CD8-positive, alpha-beta memory T cell (primary cell): ENCODE data around the gene KCNMB2. TPM values are rescaled to one million over a fixed set of nuclear protein-coding genes. Genes with fewer than 3 reads are reported as not detected.

Experiments
- CTCF ChIA-PET: fragments of 350-600 bp; sonication (Branson Sonifier 250); formaldehyde crosslinking; loops from one replicate; lab custom pipeline; 2021; ENCODE audit warnings: antibody characterized with exemption; lab: Charles Lee
- POLR2A ChIA-PET: fragments of 350-600 bp; sonication (Branson Sonifier 250); formaldehyde crosslinking; loops from one replicate; lab custom pipeline; 2021; ENCODE audit warnings: antibody characterized with exemption; lab: Charles Lee
- DNase-seq, 5 donors: peaks; one replicate each; pipeline versions ENCODE4 v3.0.0 to v3.0.0-alpha.2; 2020 to 2022; ENCODE audit warnings: mixed read lengths in 1 of 5
- H3K27ac ChIP-seq: one replicate; pipeline ENCODE4 v1.7.0; 2013; ENCODE audit warnings: low read depth, mild to moderate bottlenecking, low read length, moderate library complexity
- H3K27me3 ChIP-seq: 2 replicates; pipeline ENCODE4 v1.7.0; 2013; ENCODE audit warnings: low read length, mild to moderate bottlenecking; ENCODE audit not compliant: insufficient read depth, poor library complexity, severe bottlenecking
- H3K36me3 ChIP-seq: 2 replicates; pipeline ENCODE4 v1.7.0; 2013; ENCODE audit warnings: mild to moderate bottlenecking, low read length, moderate library complexity; ENCODE audit not compliant: insufficient read depth
- H3K4me1 ChIP-seq: 2 replicates; pipeline ENCODE4 v1.7.0; 2013; ENCODE audit warnings: mild to moderate bottlenecking, low read length, moderate library complexity; ENCODE audit not compliant: insufficient read depth
- H3K4me3 ChIP-seq: 2 replicates; pipeline ENCODE4 v1.7.0; 2013; ENCODE audit warnings: mild to moderate bottlenecking, low read length
- H3K9me3 ChIP-seq: 2 replicates; pipeline ENCODE4 v1.7.0; 2013; ENCODE audit warnings: mild to moderate bottlenecking, low read length
- H3K27ac Mint-ChIP-seq, 8 donors: one replicate each; pipeline ENCODE4 v1.8.0; 2020 to 2021; ENCODE audit warnings: mixed read lengths in 8 of 8, mild to moderate bottlenecking in 6 of 8, inconsistent platforms in 3 of 8, moderate library complexity in 3 of 8
- H3K27me3 Mint-ChIP-seq, 2 donors: one replicate each; pipeline ENCODE4 v1.8.0; 2020 to 2021; ENCODE audit warnings: mixed read lengths in 2 of 2, mild to moderate bottlenecking in 1 of 2, moderate library complexity in 1 of 2
- H3K36me3 Mint-ChIP-seq, 3 donors: one replicate each; pipeline ENCODE4 v1.8.0; 2020 to 2021; ENCODE audit warnings: mixed read lengths in 3 of 3, inconsistent platforms in 1 of 3, mild to moderate bottlenecking in 1 of 3
- H3K4me1 Mint-ChIP-seq, 3 donors: one replicate each; pipeline ENCODE4 v1.8.0; 2020 to 2021; ENCODE audit warnings: mixed read lengths in 3 of 3, inconsistent platforms in 1 of 3, mild to moderate bottlenecking in 1 of 3
- H3K4me3 Mint-ChIP-seq, 7 donors: one replicate each; pipeline ENCODE4 v1.8.0; 2020 to 2021; ENCODE audit warnings: mixed read lengths in 7 of 7, mild to moderate bottlenecking in 6 of 7, moderate library complexity in 4 of 7, inconsistent platforms in 2 of 7
- H3K9me3 Mint-ChIP-seq, 5 donors: one replicate each; pipeline ENCODE4 v1.8.0; 2020 to 2022; ENCODE audit warnings: mixed read lengths in 5 of 5, mild to moderate bottlenecking in 3 of 5, moderate library complexity in 2 of 5, inconsistent platforms in 1 of 5
- polyA plus RNA-seq: library from polyadenylated mRNA; unstranded; fragments of 300-500 nt; fragmentation: Illumina TruSeq; gene quantifications from one replicate; pipeline ENCODE4 v1.2.3, GENCODE V29; 2021
- total RNA-seq, 2 experiments: library from RNA; stranded (reverse); gene quantifications; one replicate each; pipeline ENCODE4 v1.2.3, GENCODE V29; 2021

The KCNMB2 gene
- total and polyA plus RNA-seq, 3 experiments from 2014 or later, result not detected

GRCh38 chr3:178562947-178563232 is 26.7 kb downstream of the KCNMB2 start:
- Mint-ChIP-seq H3K27me3 (peaks cover 0 to 4% of the 10 kb centered on the region in 2 donors), H3K36me3 (no peaks in the 10 kb centered on the region), H3K27ac (no peak overlapping the region), H3K4me1 (no peaks in the 10 kb centered on the region), H3K9me3 (peaks cover 0 to 3% (median 0%) of the 10 kb centered on the region in 5 donors), H3K4me3 (no peak overlapping the region)
- DNase-seq, result no peak
- Histone ChIP-seq H3K9me3 (no peaks in the 10 kb centered on the region), H3K27me3 (no peaks in the 10 kb centered on the region), H3K36me3 (no peaks in the 10 kb centered on the region), H3K4me1 (no peaks in the 10 kb centered on the region), H3K27ac (no peak overlapping the region), H3K4me3 (no peak overlapping the region)
- ChIA-PET CTCF (no interaction called here), POLR2A (no interaction called here)

- Histone ChIP-seq H3K27me3 (no peaks in the 10 kb centered on the region), H3K9me3 (no peaks in the 10 kb centered on the region), H3K36me3 (no peaks in the 10 kb centered on the region), H3K4me3 (no peak overlapping the region), H3K27ac (no peak overlapping the region), H3K4me1 (no peaks in the 10 kb centered on the region)
- Mint-ChIP-seq H3K4me3 (no peak overlapping the region), H3K27me3 (peaks cover 0 to 9% of the 10 kb centered on the region in 2 donors), H3K27ac (no peak overlapping the region), H3K4me1 (no peaks in the 10 kb centered on the region), H3K36me3 (no peaks in the 10 kb centered on the region), H3K9me3 (no peaks in the 10 kb centered on the region)
- ChIA-PET CTCF (no interaction called here), POLR2A (no interaction called here)
- DNase-seq, result no peak
Observed at GRCh38 chr3:178567611-178568010, 31.4 kb downstream of the KCNMB2 start.

- no peaks in the 10 kb centered on the region for H3K36me3 ChIP-seq
- H3K27ac Mint-ChIP-seq, result no peak overlapping the region
- peaks cover 0 to 10% of the 10 kb centered on the region in 2 donors for H3K27me3 Mint-ChIP-seq
- no peak overlapping the region for H3K4me3 Mint-ChIP-seq
- H3K36me3 Mint-ChIP-seq, result no peaks in the 10 kb centered on the region
- no peaks in the 10 kb centered on the region for H3K27me3 ChIP-seq
- H3K9me3 Mint-ChIP-seq, result no peaks in the 10 kb centered on the region
- H3K4me3 ChIP-seq, result no peak overlapping the region
- H3K27ac ChIP-seq, result no peak overlapping the region
- H3K4me1 ChIP-seq, result no peaks in the 10 kb centered on the region
- no peaks in the 10 kb centered on the region for H3K9me3 ChIP-seq
- CTCF ChIA-PET, result no interaction called here
- H3K4me1 Mint-ChIP-seq, result no peaks in the 10 kb centered on the region
- POLR2A ChIA-PET, result no interaction called here
- no peak for DNase-seq
Observed at GRCh38 chr3:178568155-178568731, 32.0 kb downstream of the KCNMB2 start.

GRCh38 chr3:178568911-178569310 is 32.7 kb downstream of the KCNMB2 start:
- CTCF ChIA-PET, result no interaction called here
- H3K4me1 Mint-ChIP-seq, result no peaks in the 10 kb centered on the region

GRCh38 chr3:178569826-178570225 is 33.6 kb downstream of the KCNMB2 start:
- POLR2A ChIA-PET, result no interaction called here
- Mint-ChIP-seq H3K27ac (no peak overlapping the region), H3K36me3 (no peaks in the 10 kb centered on the region), H3K9me3 (no peaks in the 10 kb centered on the region), H3K27me3 (peaks cover 0 to 13% of the 10 kb centered on the region in 2 donors), H3K4me1 (no peaks in the 10 kb centered on the region), H3K4me3 (no peak overlapping the region)
- no peaks in the 10 kb centered on the region for H3K27me3 ChIP-seq
- H3K36me3 ChIP-seq, result no peaks in the 10 kb centered on the region
- no peak overlapping the region for H3K4me3 ChIP-seq
- CTCF ChIA-PET, result no interaction called here
- no peak overlapping the region for H3K27ac ChIP-seq
- H3K4me1 ChIP-seq, result no peaks in the 10 kb centered on the region
- H3K9me3 ChIP-seq, result no peaks in the 10 kb centered on the region
- DNase-seq, result no peak

More at GRCh38 chr3:178568911-178569310, 32.7 kb downstream of the KCNMB2 start:
- peaks cover 0 to 10% of the 10 kb centered on the region in 2 donors for H3K27me3 Mint-ChIP-seq
- Histone ChIP-seq H3K27ac (no peak overlapping the region), H3K4me3 (no peak overlapping the region), H3K4me1 (no peaks in the 10 kb centered on the region), H3K9me3 (no peaks in the 10 kb centered on the region), H3K36me3 (no peaks in the 10 kb centered on the region), H3K27me3 (no peaks in the 10 kb centered on the region)
- no peak overlapping the region for H3K4me3 Mint-ChIP-seq
- POLR2A ChIA-PET, result no interaction called here
- H3K27ac Mint-ChIP-seq, result no peak overlapping the region
- no peaks in the 10 kb centered on the region for H3K9me3 Mint-ChIP-seq
- no peaks in the 10 kb centered on the region for H3K36me3 Mint-ChIP-seq
- no peak for DNase-seq

GRCh38 chr3:178583963-178584575 is 47.8 kb downstream of the KCNMB2 start:
- Mint-ChIP-seq H3K27ac (no peak overlapping the region), H3K9me3 (peaks cover 0 to 8% (median 5%) of the 10 kb centered on the region in 5 donors), H3K27me3 (no peaks in the 10 kb centered on the region), H3K36me3 (no peaks in the 10 kb centered on the region), H3K4me1 (no peaks in the 10 kb centered on the region), H3K4me3 (no peak overlapping the region)
- CTCF ChIA-PET, result no interaction called here
- POLR2A ChIA-PET, result no interaction called here
- Histone ChIP-seq H3K36me3 (no peaks in the 10 kb centered on the region), H3K4me1 (no peaks in the 10 kb centered on the region), H3K27me3 (no peaks in the 10 kb centered on the region), H3K27ac (no peak overlapping the region), H3K4me3 (no peak overlapping the region), H3K9me3 (no peaks in the 10 kb centered on the region)
- DNase-seq, result no peak

- Mint-ChIP-seq H3K4me3 (no peak overlapping the region), H3K9me3 (peaks cover 0 to 5% (median 2%) of the 10 kb centered on the region in 5 donors), H3K27ac (no peak overlapping the region), H3K36me3 (no peaks in the 10 kb centered on the region), H3K4me1 (no peaks in the 10 kb centered on the region), H3K27me3 (no peaks in the 10 kb centered on the region)
- Histone ChIP-seq H3K27ac (no peak overlapping the region), H3K9me3 (no peaks in the 10 kb centered on the region), H3K4me3 (no peak overlapping the region), H3K27me3 (no peaks in the 10 kb centered on the region), H3K4me1 (no peaks in the 10 kb centered on the region), H3K36me3 (no peaks in the 10 kb centered on the region)
- CTCF ChIA-PET, result no interaction called here
- POLR2A ChIA-PET, result no interaction called here
- DNase-seq, result no peak
Observed at GRCh38 chr3:178584722-178585380, 48.6 kb downstream of the KCNMB2 start.

GRCh38 chr3:178585454-178585853 is 49.2 kb downstream of the KCNMB2 start:
- Mint-ChIP-seq H3K36me3 (no peaks in the 10 kb centered on the region), H3K4me1 (no peaks in the 10 kb centered on the region), H3K9me3 (peaks cover 0 to 2% (median 1%) of the 10 kb centered on the region in 5 donors), H3K4me3 (no peak overlapping the region), H3K27ac (no peak overlapping the region), H3K27me3 (no peaks in the 10 kb centered on the region)
- CTCF ChIA-PET, result no interaction called here
- POLR2A ChIA-PET, result no interaction called here
- H3K36me3 ChIP-seq, result no peaks in the 10 kb centered on the region
- H3K4me1 ChIP-seq, result no peaks in the 10 kb centered on the region
- H3K27ac ChIP-seq, result no peak overlapping the region
- H3K27me3 ChIP-seq, result no peaks in the 10 kb centered on the region
- H3K9me3 ChIP-seq, result no peaks in the 10 kb centered on the region
- no peak for DNase-seq
- H3K4me3 ChIP-seq, result no peak overlapping the region
